ENCODE data around the gene TNRC6A. TPM values are rescaled to one million over a fixed set of nuclear protein-coding genes. Genes with fewer than 3 reads are reported as not detected.

The TNRC6A gene
- total RNA-seq, 2 donors from 2014 or later = 81.5 to 84.7 TPM

GRCh38 chr16:24755201-24755874 lies 25.9 kb downstream of the TNRC6A start:
- Mint-ChIP-seq H3K27me3 (ENCODE audit: insufficient read depth) (no peaks in the 10 kb centered on the region), H3K4me1 (peaks cover 28% of the 10 kb centered on the region), H3K27ac (peak overlapping the region; percentile 52), H3K9me3 (no peaks in the 10 kb centered on the region), H3K4me3 (no peak overlapping the region), H3K36me3 (ENCODE audit: low read depth) (peaks cover 3% of the 10 kb centered on the region)
- Histone ChIP-seq H3K9me3 (ENCODE audit: control insufficient read depth, low read length) (no peaks in the 10 kb centered on the region), H3K27me3 (ENCODE audit: control insufficient read depth, insufficient read depth, low read length, poor library complexity, severe bottlenecking) (no peaks in the 10 kb centered on the region), H3K36me3 (ENCODE audit: control insufficient read depth, insufficient read depth, low read length) (peaks cover 49% of the 10 kb centered on the region), H3K4me3 (ENCODE audit: low read length) (no peak overlapping the region), H3K27ac (ENCODE audit: low read depth, low read length) (no peak overlapping the region), H3K4me1 (ENCODE audit: control insufficient read depth, insufficient read depth, low read length) (no peaks in the 10 kb centered on the region), H3K9ac (ENCODE audit: extremely low read depth, low read length, poor library complexity, severe bottlenecking) (no peak overlapping the region)
- WGBS, 2 experiments (ENCODE audit: insufficient coverage in 1 of 2, insufficient read length in 1 of 2) = 83 to 100% methylated on average over 3 of the region's 3 CpGs
- DNase-seq = no peak
- TF ChIP-seq, protein P1, sequence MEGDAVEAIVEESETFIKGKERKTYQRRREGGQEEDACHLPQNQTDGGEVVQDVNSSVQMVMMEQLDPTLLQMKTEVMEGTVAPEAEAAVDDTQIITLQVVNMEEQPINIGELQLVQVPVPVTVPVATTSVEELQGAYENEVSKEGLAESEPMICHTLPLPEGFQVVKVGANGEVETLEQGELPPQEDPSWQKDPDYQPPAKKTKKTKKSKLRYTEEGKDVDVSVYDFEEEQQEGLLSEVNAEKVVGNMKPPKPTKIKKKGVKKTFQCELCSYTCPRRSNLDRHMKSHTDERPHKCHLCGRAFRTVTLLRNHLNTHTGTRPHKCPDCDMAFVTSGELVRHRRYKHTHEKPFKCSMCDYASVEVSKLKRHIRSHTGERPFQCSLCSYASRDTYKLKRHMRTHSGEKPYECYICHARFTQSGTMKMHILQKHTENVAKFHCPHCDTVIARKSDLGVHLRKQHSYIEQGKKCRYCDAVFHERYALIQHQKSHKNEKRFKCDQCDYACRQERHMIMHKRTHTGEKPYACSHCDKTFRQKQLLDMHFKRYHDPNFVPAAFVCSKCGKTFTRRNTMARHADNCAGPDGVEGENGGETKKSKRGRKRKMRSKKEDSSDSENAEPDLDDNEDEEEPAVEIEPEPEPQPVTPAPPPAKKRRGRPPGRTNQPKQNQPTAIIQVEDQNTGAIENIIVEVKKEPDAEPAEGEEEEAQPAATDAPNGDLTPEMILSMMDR (conservative IDR thresholded peaks at IDR 0.05) = no peak

GRCh38 chr16:24758373-24758772 lies 28.9 kb downstream of the TNRC6A start:
- H3K4me1 ChIP-seq (ENCODE audit: control insufficient read depth, insufficient read depth, low read length) = no peaks in the 10 kb centered on the region
- TF ChIP-seq, protein P1 (conservative IDR thresholded peaks at IDR 0.05) = no peak
- Mint-ChIP-seq H3K4me3 (no peak overlapping the region), H3K36me3 (ENCODE audit: low read depth) (peaks cover 14% of the 10 kb centered on the region), H3K27me3 (ENCODE audit: insufficient read depth) (no peaks in the 10 kb centered on the region), H3K27ac (no peak overlapping the region), H3K9me3 (no peaks in the 10 kb centered on the region), H3K4me1 (peaks cover 9% of the 10 kb centered on the region)
- H3K27me3 ChIP-seq (ENCODE audit: control insufficient read depth, insufficient read depth, low read length, poor library complexity, severe bottlenecking) = no peaks in the 10 kb centered on the region
- no peak overlapping the region for H3K4me3 ChIP-seq (ENCODE audit: low read length)
- H3K9ac ChIP-seq (ENCODE audit: extremely low read depth, low read length, poor library complexity, severe bottlenecking) = no peak overlapping the region
- WGBS, 2 experiments (ENCODE audit: insufficient coverage in 1 of 2, insufficient read length in 1 of 2) = 83 to 100% methylated on average over 2 of the region's 2 CpGs
- no peak for DNase-seq
- H3K36me3 ChIP-seq (ENCODE audit: control insufficient read depth, insufficient read depth, low read length) = peaks cover 63% of the 10 kb centered on the region
- H3K27ac ChIP-seq (ENCODE audit: low read depth, low read length) = no peak overlapping the region
- H3K9me3 ChIP-seq (ENCODE audit: control insufficient read depth, low read length) = no peaks in the 10 kb centered on the region

- Histone ChIP-seq H3K4me1 (ENCODE audit: control insufficient read depth, insufficient read depth, low read length) (no peaks in the 10 kb centered on the region), H3K36me3 (ENCODE audit: control insufficient read depth, insufficient read depth, low read length) (peaks cover 68% of the 10 kb centered on the region), H3K27ac (ENCODE audit: low read depth, low read length) (no peak overlapping the region), H3K9ac (ENCODE audit: extremely low read depth, low read length, poor library complexity, severe bottlenecking) (no peak overlapping the region), H3K4me3 (ENCODE audit: low read length) (no peak overlapping the region), H3K9me3 (ENCODE audit: control insufficient read depth, low read length) (no peaks in the 10 kb centered on the region), H3K27me3 (ENCODE audit: control insufficient read depth, insufficient read depth, low read length, poor library complexity, severe bottlenecking) (no peaks in the 10 kb centered on the region)
- no peak overlapping the region for H3K4me3 Mint-ChIP-seq
- no peak for DNase-seq
- H3K27ac Mint-ChIP-seq = no peak overlapping the region
- peaks cover 8% of the 10 kb centered on the region for H3K4me1 Mint-ChIP-seq
- TF ChIP-seq, protein P1 (conservative IDR thresholded peaks at IDR 0.05) = no peak
- no peaks in the 10 kb centered on the region for H3K9me3 Mint-ChIP-seq
- 98% methylated on average over 2 of the region's 2 CpGs; no CpG with 5 or more reads in 1 of the 2 experiments for WGBS, 2 experiments (ENCODE audit: insufficient coverage in 1 of 2, insufficient read length in 1 of 2)
- H3K27me3 Mint-ChIP-seq (ENCODE audit: insufficient read depth) = no peaks in the 10 kb centered on the region
- H3K36me3 Mint-ChIP-seq (ENCODE audit: low read depth) = peaks cover 19% of the 10 kb centered on the region
These were observed 29.6 kb downstream of the TNRC6A start for GRCh38 chr16:24759006-24759405.

All from endodermal cell (in vitro differentiated cells).